Neural cell (in vitro differentiated cells): Measurements from ENCODE around the gene LIMCH1. TPM values are rescaled to one million over a fixed set of nuclear protein-coding genes. Genes with fewer than 3 reads are reported as not detected.

Source experiments
- H2AFZ ChIP-seq: fragments of 200-600, 300-800 bp; sonication (generic), shearing (Covaris generic); 2 replicates; pipeline ENCODE4 v1.6.0; 2014; ENCODE audit warnings: low read depth, mild to moderate bottlenecking, antibody characterized with exemption, low read length, moderate library complexity
- H3F3A ChIP-seq: fragments of 200-600 bp; shearing (Covaris generic); 2 replicates; pipeline ENCODE4 v1.6.1; 2016; ENCODE audit warnings: mild to moderate bottlenecking, moderate library complexity, mixed read lengths, antibody characterized with exemption, low read length; ENCODE audit not compliant: insufficient read depth, poor library complexity, severe bottlenecking
- H3K27ac ChIP-seq: fragments of 200-600, 300-800 bp; sonication (generic), shearing (Covaris generic); 2 replicates; pipeline ENCODE4 v1.5.1; 2014; ENCODE audit warnings: mild to moderate bottlenecking, low read length, moderate library complexity
- H3K27me3 ChIP-seq: fragments of 300-800, 200-600 bp; sonication (generic), shearing (Covaris generic); 2 replicates; pipeline ENCODE4 v1.6.0; 2014; ENCODE audit warnings: mild to moderate bottlenecking, low read depth, low read length, moderate library complexity; ENCODE audit not compliant: insufficient read depth
- H3K36me3 ChIP-seq: fragments of 300-800, 200-600 bp; sonication (generic), shearing (Covaris generic); 2 replicates; pipeline ENCODE4 v1.5.1; 2014; ENCODE audit warnings: mild to moderate bottlenecking, antibody characterized with exemption, low read length, moderate library complexity; ENCODE audit not compliant: insufficient read depth
- H3K4me2 ChIP-seq: fragments of 300-800, 200-600 bp; sonication (generic), shearing (Covaris generic); 2 replicates; pipeline ENCODE4 v1.6.0; 2014; ENCODE audit warnings: mild to moderate bottlenecking, low read length
- H3K4me3 ChIP-seq: fragments of 300-800, 200-600 bp; sonication (generic), shearing (Covaris generic); 2 replicates; pipeline ENCODE4 v1.5.1; 2014; ENCODE audit warnings: mild to moderate bottlenecking, low read length, moderate library complexity
- H3K79me2 ChIP-seq: fragments of 200-600 bp; shearing (Covaris generic); replicated peaks from 2 replicates; pipeline ENCODE4 v1.6.0; 2014; ENCODE audit warnings: mild to moderate bottlenecking, low read length, moderate library complexity; ENCODE audit not compliant: insufficient read depth
- H3K9ac ChIP-seq: fragments of 300-800, 200-600 bp; sonication (generic), shearing (Covaris generic); 2 replicates; pipeline ENCODE4 v1.6.1; 2016; ENCODE audit warnings: mild to moderate bottlenecking, low read length, mixed read lengths
- H3K9me2 ChIP-seq: fragments of 200-600 bp; shearing (Covaris generic); 2 replicates; pipeline ENCODE4 v1.6.1; 2016; ENCODE audit warnings: mild to moderate bottlenecking, low read length, mixed read lengths; ENCODE audit not compliant: insufficient read depth
- H3K9me3 ChIP-seq: fragments of 200-600, 300-800 bp; sonication (generic), shearing (Covaris generic); 2 replicates; pipeline ENCODE4 v1.6.1; 2016; ENCODE audit warnings: mild to moderate bottlenecking, mixed run types, low read length, moderate library complexity, mixed read lengths
- H4K20me1 ChIP-seq: fragments of 200-600 bp; shearing (Covaris generic); 2 replicates; pipeline ENCODE4 v1.6.1; 2016; ENCODE audit warnings: mild to moderate bottlenecking, mixed run types; ENCODE audit not compliant: insufficient read depth
- EP300 ChIP-seq: fragments of 450-650 bp; conservative IDR thresholded peaks from 2 replicates; pipeline ENCODE4 v1.6.1; 2014; ENCODE audit warnings: antibody characterized with exemption, mild to moderate bottlenecking, moderate library complexity; ENCODE audit not compliant: poor library complexity, severe bottlenecking
- EZH2 ChIP-seq: fragments of 200-600, 300-800 bp; shearing (Covaris generic), sonication (generic); IDR thresholded peaks from 2 replicates; pipeline ENCODE4 v1.6.1; 2014; ENCODE audit warnings: antibody characterized with exemption, low read length, borderline replicate concordance, mild to moderate bottlenecking; ENCODE audit not compliant: insufficient read depth, poor library complexity, severe bottlenecking
- MXI1 ChIP-seq: fragments of 450-650 bp; conservative IDR thresholded peaks from 2 replicates; pipeline ENCODE4 v1.6.1; 2014; ENCODE audit warnings: antibody characterized with exemption, mild to moderate bottlenecking; ENCODE audit not compliant: poor library complexity, severe bottlenecking
- POLR2AphosphoS5 ChIP-seq: IDR thresholded peaks from 2 replicates; pipeline ENCODE4 v1.6.1; 2012
- RAD21 ChIP-seq: fragments of 450-650 bp; conservative IDR thresholded peaks from 2 replicates; pipeline ENCODE4 v1.6.1; 2014; ENCODE audit warnings: antibody characterized with exemption, mild to moderate bottlenecking, moderate library complexity
- REST ChIP-seq: IDR thresholded peaks from 2 replicates; pipeline ENCODE4 v1.6.1; 2012; ENCODE audit warnings: borderline replicate concordance
- SMC3 ChIP-seq: fragments of 450-650 bp; conservative IDR thresholded peaks from 2 replicates; pipeline ENCODE4 v1.6.1; 2014; ENCODE audit warnings: antibody characterized with exemption, mild to moderate bottlenecking, moderate library complexity; ENCODE audit not compliant: poor library complexity
- TAF1 ChIP-seq: IDR thresholded peaks from 2 replicates; pipeline ENCODE4 v1.6.1; 2012; ENCODE audit warnings: low read depth
- polyA plus RNA-seq: library from polyadenylated mRNA; depleted of rRNA; stranded (reverse); fragments of >200 nt; gene quantifications from 2 replicates; pipeline ENCODE4 v1.2.3, GENCODE V29; 2014
- TF ChIP-seq, protein P1 (sequence below): fragments of 450-650 bp; IDR thresholded peaks from 2 replicates; pipeline ENCODE4 v1.5.1; 2014; ENCODE audit warnings: antibody characterized with exemption, mild to moderate bottlenecking, moderate library complexity; ENCODE audit not compliant: poor library complexity, severe bottlenecking

Gene LIMCH1
- polyA plus RNA-seq, 1 donor from 2014 or later, result 9.1 TPM

DNA sequence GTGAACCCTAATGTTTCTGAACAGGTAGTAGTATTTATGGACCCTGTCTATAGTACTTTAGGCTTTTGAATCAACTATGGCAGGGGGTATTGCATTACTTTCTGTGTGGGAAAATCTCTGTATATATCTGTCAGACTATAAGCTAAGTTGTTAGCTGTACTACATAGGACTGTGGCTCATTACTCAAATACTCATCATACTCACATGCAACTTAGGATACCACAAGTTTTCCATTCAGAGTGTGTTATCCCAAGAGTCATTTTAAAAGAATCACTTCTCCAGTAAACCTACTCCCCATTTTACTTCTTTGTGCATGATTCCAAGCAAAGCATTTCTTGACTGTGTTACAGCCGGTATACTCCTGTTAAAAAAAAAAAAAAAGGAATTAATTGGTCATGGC, 115.0 kb downstream of the LIMCH1 start:
- H3K9me3 ChIP-seq, result no peaks in the 10 kb centered on the region
- no peaks in the 10 kb centered on the region for H3K79me2 ChIP-seq
- H4K20me1 ChIP-seq, result no peaks in the 10 kb centered on the region
- H3K4me3 ChIP-seq, result no peak overlapping the region
- H3F3A ChIP-seq, result no peaks in the 10 kb centered on the region
- H3K4me2 ChIP-seq, result no peak overlapping the region
- no peak overlapping the region for H2AFZ ChIP-seq
- TF ChIP-seq REST, result no peak
- no peak for TF ChIP-seq EZH2
- no peak for TF ChIP-seq EP300
- no peak for TF ChIP-seq RAD21
- TF ChIP-seq POLR2AphosphoS5, result no peak
- TF ChIP-seq, protein P1, sequence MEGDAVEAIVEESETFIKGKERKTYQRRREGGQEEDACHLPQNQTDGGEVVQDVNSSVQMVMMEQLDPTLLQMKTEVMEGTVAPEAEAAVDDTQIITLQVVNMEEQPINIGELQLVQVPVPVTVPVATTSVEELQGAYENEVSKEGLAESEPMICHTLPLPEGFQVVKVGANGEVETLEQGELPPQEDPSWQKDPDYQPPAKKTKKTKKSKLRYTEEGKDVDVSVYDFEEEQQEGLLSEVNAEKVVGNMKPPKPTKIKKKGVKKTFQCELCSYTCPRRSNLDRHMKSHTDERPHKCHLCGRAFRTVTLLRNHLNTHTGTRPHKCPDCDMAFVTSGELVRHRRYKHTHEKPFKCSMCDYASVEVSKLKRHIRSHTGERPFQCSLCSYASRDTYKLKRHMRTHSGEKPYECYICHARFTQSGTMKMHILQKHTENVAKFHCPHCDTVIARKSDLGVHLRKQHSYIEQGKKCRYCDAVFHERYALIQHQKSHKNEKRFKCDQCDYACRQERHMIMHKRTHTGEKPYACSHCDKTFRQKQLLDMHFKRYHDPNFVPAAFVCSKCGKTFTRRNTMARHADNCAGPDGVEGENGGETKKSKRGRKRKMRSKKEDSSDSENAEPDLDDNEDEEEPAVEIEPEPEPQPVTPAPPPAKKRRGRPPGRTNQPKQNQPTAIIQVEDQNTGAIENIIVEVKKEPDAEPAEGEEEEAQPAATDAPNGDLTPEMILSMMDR, result no peak
- TF ChIP-seq SMC3, result no peak
- no peak for TF ChIP-seq TAF1
- no peak for TF ChIP-seq MXI1
- H3K9me2 ChIP-seq, result no peaks in the 10 kb centered on the region
- H3K27me3 ChIP-seq, result no peaks in the 10 kb centered on the region
- H3K36me3 ChIP-seq, result no peaks in the 10 kb centered on the region
- H3K9ac ChIP-seq, result no peak overlapping the region
- H3K27ac ChIP-seq, result no peak overlapping the region

GRCh38 chr4:41653523-41653922, 115.6 kb downstream of the LIMCH1 start:
- no peaks in the 10 kb centered on the region for H3F3A ChIP-seq
- H3K9ac ChIP-seq, result no peak overlapping the region
- H3K9me3 ChIP-seq, result no peaks in the 10 kb centered on the region
- H2AFZ ChIP-seq, result no peak overlapping the region
- no peaks in the 10 kb centered on the region for H4K20me1 ChIP-seq
- H3K27ac ChIP-seq, result no peak overlapping the region
- no peak overlapping the region for H3K4me2 ChIP-seq
- no peaks in the 10 kb centered on the region for H3K27me3 ChIP-seq
- H3K36me3 ChIP-seq, result no peaks in the 10 kb centered on the region
- no peak overlapping the region for H3K4me3 ChIP-seq
- TF ChIP-seq REST, result no peak
- no peak for TF ChIP-seq POLR2AphosphoS5
- TF ChIP-seq EP300, result no peak
- TF ChIP-seq, protein P1, result no peak
- no peak for TF ChIP-seq EZH2
- no peak for TF ChIP-seq MXI1
- TF ChIP-seq TAF1, result no peak
- TF ChIP-seq RAD21, result no peak
- no peak for TF ChIP-seq SMC3
- H3K79me2 ChIP-seq, result no peaks in the 10 kb centered on the region
- H3K9me2 ChIP-seq, result no peaks in the 10 kb centered on the region
